ENCODE results near the gene ABCG1. TPM values are rescaled to one million over a fixed set of nuclear protein-coding genes. Genes with fewer than 3 reads are reported as not detected.

ABCG1 gene
- total and polyA plus RNA-seq, 2 experiments from 2014 or later, result 1.3 to 4.4 TPM

DNA sequence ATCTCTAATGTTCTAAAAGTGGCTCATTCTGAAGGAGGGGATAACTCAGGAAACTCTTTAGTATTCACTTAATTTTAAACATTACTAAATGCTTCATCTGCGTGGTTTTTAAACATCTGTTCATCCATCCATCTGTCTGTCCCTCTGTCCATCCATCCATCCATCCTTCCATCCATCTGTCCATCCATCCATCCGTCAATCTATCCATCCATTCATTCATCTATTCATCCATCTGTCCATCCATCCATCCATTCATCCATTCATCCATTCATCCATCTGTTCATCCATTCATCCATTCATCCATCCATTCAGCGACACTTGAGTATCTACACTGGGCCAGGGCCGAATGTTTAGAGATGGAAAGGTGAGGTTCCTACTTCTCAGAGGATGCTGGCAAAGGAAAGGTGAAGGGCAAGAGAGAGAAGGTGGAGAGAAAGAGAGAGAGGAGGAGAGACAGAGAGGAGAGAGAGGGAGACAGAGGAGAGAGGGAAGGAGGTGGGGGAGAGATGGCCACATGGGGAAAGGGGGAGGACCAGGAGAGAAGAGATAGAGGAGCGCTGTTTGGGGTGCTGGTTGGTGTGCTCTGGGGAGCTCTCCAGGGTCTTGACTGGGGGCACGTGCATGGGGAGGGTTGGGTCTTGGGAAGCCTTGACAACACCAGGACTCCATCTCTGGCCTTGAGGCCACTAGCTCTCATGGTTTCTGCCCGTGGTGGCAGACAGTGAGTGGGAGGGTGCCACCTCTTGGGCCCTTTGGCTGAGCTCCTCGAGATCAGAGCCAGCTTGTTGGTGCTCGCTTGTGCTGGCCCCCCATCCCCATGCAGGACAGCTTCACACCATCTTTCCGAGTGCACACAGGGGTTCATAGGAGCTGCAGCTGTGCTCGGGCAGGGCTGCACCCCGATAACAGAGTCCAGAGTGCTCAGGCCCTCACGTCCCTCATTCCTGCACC is 45.6 kb downstream of the ABCG1 start:
- H3K79me2 ChIP-seq (replicated peaks; ENCODE audit: insufficient read depth), result no peaks in the 10 kb centered on the region
- no peaks in the 10 kb centered on the region for H3K9me2 ChIP-seq (ENCODE audit: insufficient read depth)
- no peak for TF ChIP-seq ZNF462 (CRISPR knock-in tag; IDR thresholded peaks at IDR 0.05)
- TF ChIP-seq EZH2phosphoT487 (IDR thresholded peaks at IDR 0.05; ENCODE audit: unreplicated experiment), result no peak
- TF ChIP-seq EZH2 (IDR thresholded peaks at IDR 0.05; ENCODE audit: low read depth, unreplicated experiment), result no peak
- no peak for TF ChIP-seq NANOG (IDR thresholded peaks at IDR 0.05; ENCODE audit: borderline replicate concordance)
- TF ChIP-seq ZNF114 (CRISPR knock-in tag; IDR thresholded peaks at IDR 0.05), result no peak
- TF ChIP-seq ETS1 (IDR thresholded peaks at IDR 0.05), result no peak
- no peak for TF ChIP-seq CTCF (conservative IDR thresholded peaks at IDR 0.05; ENCODE audit: low read depth in 2 of 2)
- no peak for TF ChIP-seq CREB1 (CRISPR knock-in tag; IDR thresholded peaks at IDR 0.05; ENCODE audit: low read depth)
- TF ChIP-seq POLR2AphosphoS5 (IDR thresholded peaks at IDR 0.05; ENCODE audit: low read depth), result no peak
- H3K36me3 ChIP-seq (ENCODE audit: insufficient read depth), result no peaks in the 10 kb centered on the region
- H3F3A ChIP-seq (replicated peaks; ENCODE audit: low read depth), result no peaks in the 10 kb centered on the region
- H3K4me3 Mint-ChIP-seq, result no peak overlapping the region
- H3K27me3 Mint-ChIP-seq (ENCODE audit: insufficient read depth, low read depth, poor library complexity), result peaks cover 3% of the 10 kb centered on the region
- DNase-seq (ENCODE audit: low spot score), result no peak
- H4K20me1 ChIP-seq (replicated peaks; ENCODE audit: insufficient read depth), result no peaks in the 10 kb centered on the region
- no peak overlapping the region for H2AFZ ChIP-seq
- H3K27ac ChIP-seq (ENCODE audit: low read depth), result no peak overlapping the region
- no peak overlapping the region for H3K4me2 ChIP-seq
- no peaks in the 10 kb centered on the region; the same call in 2 of the 3 replicates for H3K36me3 Mint-ChIP-seq (ENCODE audit: low read depth)
- no peak overlapping the region for H3K4me3 ChIP-seq
- ATAC-seq, result no peak
- no peak overlapping the region for H3K27ac Mint-ChIP-seq
- H3K4me1 Mint-ChIP-seq, result peaks cover 19% of the 10 kb centered on the region
- H3K9me3 Mint-ChIP-seq, result no peaks in the 10 kb centered on the region
- H3K4me1 ChIP-seq (ENCODE audit: insufficient read depth), result no peaks in the 10 kb centered on the region
- no peaks in the 10 kb centered on the region for H3K27me3 ChIP-seq (ENCODE audit: insufficient read depth)

Measured in GM23338 (cell line).